HuH-7.5 (cell line): ENCODE results near the gene CCDC81.
"Not testable (repeated sequence)": the region's sequence is repeated elsewhere in the genome, so short reads cannot be mapped to it uniquely, and the experiment has no call there.

Experiments used
- DNase-seq: peaks from one replicate; pipeline ENCODE4 v3.0.0; 2011; ENCODE audit warnings: low spot score

The CCDC81 gene

GRCh38 chr11:86388198-86388597 is 13.5 kb downstream of the CCDC81 start:
- no peak for DNase-seq

- no peak for DNase-seq
Measured at GRCh38 chr11:86390487-86390886, 15.8 kb downstream of the CCDC81 start.

GRCh38 chr11:86395061-86395551 is 20.4 kb downstream of the CCDC81 start:
- DNase-seq = no peak

GRCh38 chr11:86396396-86396795 is 21.7 kb downstream of the CCDC81 start:
- no peak for DNase-seq

GRCh38 chr11:86397351-86397750 is 22.7 kb downstream of the CCDC81 start:
- no peak for DNase-seq

- no peak for DNase-seq
Measured at GRCh38 chr11:86398106-86398505, 23.4 kb downstream of the CCDC81 start.

GRCh38 chr11:86403458-86403857 is 28.8 kb downstream of the CCDC81 start:
- DNase-seq = no peak

GRCh38 chr11:86408845-86409244 is 34.2 kb downstream of the CCDC81 start:
- DNase-seq = no peak

- DNase-seq = no peak
Measured at GRCh38 chr11:86414032-86414431, 39.3 kb downstream of the CCDC81 start.

- no peak for DNase-seq
Measured at GRCh38 chr11:86415026-86415425, 40.3 kb downstream of the CCDC81 start.

GRCh38 chr11:86416494-86416893 is 41.8 kb downstream of the CCDC81 start:
- DNase-seq = no peak

- not testable (repeated sequence) for DNase-seq
Measured at GRCh38 chr11:86416951-86417350, 42.3 kb downstream of the CCDC81 start.

GRCh38 chr11:86418106-86418505 is 43.4 kb downstream of the CCDC81 start:
- DNase-seq = no peak

GRCh38 chr11:86418513-86418912 is 43.8 kb downstream of the CCDC81 start:
- no peak for DNase-seq

- no peak for DNase-seq
Measured at GRCh38 chr11:86418917-86419316, 44.2 kb downstream of the CCDC81 start.

- DNase-seq = no peak
Measured at GRCh38 chr11:86421946-86422345, 47.3 kb downstream of the CCDC81 start.

GRCh38 chr11:86422371-86422770 is 47.7 kb downstream of the CCDC81 start:
- no peak for DNase-seq

- DNase-seq = not testable (repeated sequence)
Measured at GRCh38 chr11:86423488-86423887, 48.8 kb downstream of the CCDC81 start.

- DNase-seq = no peak
Measured at GRCh38 chr11:86427441-86427840, 52.8 kb downstream of the CCDC81 start.

- no peak for DNase-seq
Measured at GRCh38 chr11:86431258-86431657, 56.6 kb downstream of the CCDC81 start.

- DNase-seq = not testable (repeated sequence)
Measured at GRCh38 chr11:86433361-86434095, 58.8 kb downstream of the CCDC81 start.

- DNase-seq = no peak
Measured at GRCh38 chr11:86435711-86436110, 61.0 kb downstream of the CCDC81 start.

GRCh38 chr11:86438685-86439084 is 64.0 kb downstream of the CCDC81 start:
- no peak for DNase-seq

- no peak for DNase-seq
Measured at GRCh38 chr11:86440305-86440716, 65.6 kb downstream of the CCDC81 start.
